SK-N-DZ (cell line): ENCODE results near the gene SSH3.
A peak's percentile ranks its signal among the peaks of the same experiment; 100 is the strongest.

Experiments used
- DNase-seq: peaks from one replicate; pipeline ENCODE4 v3.0.0-alpha.2; 2015; ENCODE audit warnings: low spot score

The SSH3 gene

DNA sequence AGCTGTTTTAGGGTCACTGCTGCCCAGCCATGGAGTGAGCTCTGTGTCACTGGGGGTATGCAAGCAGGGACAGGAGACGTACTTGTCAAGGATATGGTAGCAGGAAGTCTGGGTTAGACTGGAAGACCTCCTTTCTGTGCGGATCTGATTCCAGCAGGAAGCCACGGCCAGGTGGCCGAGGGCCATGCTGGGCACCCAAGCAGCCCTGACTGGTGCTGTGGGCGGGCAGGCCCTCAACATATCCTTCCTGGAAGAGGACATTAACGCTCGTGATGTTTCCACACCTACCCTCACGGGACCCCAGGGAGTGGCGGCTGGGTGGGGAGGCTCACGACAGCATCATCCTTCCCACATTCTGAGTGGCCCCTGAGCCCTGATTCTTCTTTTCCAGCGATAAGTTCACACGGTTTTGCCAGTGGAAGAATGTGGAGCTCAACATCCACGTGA lies 23.0 kb upstream of the SSH3 start:
- no peak for DNase-seq

DNA sequence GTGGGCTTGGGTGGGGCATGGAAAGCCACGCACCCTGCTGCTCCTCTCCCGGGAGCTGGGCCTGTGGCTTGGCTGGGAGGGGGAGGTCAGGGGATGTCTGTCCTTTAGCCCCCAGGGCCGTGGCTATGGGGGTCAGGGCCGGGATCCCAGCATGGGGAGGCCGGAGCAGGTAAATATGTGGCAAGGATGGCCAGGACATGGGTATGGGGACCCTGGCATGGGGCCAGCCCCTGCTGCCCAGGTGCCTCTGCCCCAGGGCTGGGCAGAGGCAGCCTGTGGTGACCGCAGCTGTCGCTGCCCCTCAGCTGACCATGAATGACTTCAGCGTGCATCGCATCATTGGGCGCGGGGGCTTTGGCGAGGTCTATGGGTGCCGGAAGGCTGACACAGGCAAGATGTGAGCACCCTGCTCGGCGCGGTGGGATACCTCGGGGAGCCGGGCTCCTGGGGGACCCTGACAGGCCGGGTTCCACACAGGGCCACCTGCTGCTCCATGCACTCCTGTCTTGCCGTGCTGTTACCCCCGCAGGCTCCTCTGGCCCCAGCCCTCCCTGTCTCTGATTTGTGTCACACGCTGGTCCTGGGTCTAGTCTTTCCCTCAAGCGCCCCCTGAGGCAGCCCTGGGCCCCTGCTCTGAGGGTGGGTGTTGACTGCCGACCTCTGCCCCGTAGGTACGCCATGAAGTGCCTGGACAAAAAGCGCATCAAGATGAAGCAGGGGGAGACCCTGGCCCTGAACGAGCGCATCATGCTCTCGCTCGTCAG lies 22.4 kb upstream of the SSH3 start:
- no peak for DNase-seq

DNA sequence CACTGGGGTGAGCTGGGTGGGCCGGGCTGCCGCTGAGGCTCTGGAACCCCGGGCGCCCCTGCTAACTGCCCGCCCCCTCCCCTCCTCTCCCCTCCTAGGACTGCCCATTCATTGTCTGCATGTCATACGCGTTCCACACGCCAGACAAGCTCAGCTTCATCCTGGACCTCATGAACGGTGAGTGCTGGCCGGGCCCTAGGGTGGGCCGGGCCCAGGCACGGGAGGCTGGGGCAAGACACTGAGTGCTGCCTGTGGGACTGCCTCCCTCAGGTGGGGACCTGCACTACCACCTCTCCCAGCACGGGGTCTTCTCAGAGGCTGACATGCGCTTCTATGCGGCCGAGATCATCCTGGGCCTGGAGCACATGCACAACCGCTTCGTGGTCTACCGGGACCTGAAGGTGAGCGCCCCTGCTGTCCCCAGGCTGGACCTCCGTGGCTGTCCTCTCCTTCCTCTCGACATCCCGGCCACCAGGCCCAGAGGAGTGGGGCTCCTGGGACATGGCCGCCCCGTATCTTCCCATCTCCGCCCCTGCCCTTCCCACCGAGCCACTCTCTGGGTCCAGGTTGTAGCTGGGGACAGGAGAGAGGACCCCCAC lies 21.7 kb upstream of the SSH3 start:
- no peak for DNase-seq

DNA sequence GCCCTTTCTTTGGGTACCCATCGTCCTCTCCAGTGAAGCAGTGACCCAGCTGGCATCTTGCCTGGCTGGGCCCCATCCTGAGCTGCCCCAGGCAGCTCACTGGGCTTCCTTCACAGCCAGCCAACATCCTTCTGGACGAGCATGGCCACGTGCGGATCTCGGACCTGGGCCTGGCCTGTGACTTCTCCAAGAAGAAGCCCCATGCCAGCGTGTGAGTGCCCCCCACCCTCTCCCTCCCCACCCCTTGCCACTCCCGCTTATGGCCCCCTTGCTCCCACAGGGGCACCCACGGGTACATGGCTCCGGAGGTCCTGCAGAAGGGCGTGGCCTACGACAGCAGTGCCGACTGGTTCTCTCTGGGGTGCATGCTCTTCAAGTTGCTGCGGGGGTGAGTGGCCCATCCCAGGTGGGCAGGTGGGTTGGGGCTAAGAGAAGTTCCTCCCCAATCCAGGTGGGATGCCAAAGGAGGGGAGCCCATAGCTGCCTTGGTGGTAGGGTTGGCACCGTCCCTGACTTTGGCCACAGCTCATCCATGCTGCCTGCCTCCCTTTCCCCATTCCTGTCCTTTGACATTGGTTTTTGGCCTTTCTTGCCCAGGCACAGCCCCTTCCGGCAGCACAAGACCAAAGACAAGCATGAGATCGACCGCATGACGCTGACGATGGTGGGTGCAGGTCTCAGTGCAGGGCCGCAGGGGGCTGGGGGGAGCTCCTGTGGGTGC lies 21.0 kb upstream of the SSH3 start:
- no peak for DNase-seq

DNA sequence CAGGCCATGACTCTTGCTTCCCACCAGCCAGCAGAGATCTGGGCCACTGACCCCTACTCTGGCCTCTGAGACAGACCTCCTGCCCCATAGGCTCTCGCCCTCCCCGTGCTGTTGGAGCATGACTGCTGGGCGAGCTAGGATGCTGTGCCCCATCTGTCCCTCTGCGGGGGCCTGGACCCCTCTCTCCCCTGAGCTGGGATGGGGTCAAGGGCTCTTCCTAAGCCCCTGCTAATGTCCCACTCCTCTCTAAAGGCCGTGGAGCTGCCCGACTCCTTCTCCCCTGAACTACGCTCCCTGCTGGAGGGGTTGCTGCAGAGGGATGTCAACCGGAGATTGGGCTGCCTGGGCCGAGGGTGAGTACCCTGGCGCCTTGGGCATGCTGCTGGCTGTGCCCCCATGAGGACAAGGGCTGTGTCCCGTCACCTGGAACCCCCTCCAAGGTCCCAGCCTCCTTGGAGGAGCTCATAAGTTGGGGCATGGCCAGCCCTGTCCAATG lies 20.4 kb upstream of the SSH3 start:
- DNase-seq: no peak

DNA sequence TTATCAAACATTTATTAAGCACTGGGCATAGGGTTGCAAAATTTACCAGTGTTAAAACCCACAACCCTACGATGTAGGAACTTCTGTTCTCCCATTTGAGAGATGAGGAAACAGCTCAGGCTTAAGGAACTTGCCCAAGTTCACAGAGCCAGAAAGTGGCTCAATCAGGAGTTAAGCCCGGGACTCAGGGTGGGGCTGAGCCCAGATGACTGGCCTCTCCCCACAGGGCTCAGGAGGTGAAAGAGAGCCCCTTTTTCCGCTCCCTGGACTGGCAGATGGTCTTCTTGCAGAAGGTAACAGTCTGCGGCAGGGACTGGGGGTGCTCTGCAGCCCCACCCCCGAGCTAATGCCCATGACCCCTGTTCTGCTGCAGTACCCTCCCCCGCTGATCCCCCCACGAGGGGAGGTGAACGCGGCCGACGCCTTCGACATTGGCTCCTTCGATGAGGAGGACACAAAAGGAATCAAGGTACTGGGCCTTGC lies 19.8 kb upstream of the SSH3 start:
- no peak for DNase-seq

DNA sequence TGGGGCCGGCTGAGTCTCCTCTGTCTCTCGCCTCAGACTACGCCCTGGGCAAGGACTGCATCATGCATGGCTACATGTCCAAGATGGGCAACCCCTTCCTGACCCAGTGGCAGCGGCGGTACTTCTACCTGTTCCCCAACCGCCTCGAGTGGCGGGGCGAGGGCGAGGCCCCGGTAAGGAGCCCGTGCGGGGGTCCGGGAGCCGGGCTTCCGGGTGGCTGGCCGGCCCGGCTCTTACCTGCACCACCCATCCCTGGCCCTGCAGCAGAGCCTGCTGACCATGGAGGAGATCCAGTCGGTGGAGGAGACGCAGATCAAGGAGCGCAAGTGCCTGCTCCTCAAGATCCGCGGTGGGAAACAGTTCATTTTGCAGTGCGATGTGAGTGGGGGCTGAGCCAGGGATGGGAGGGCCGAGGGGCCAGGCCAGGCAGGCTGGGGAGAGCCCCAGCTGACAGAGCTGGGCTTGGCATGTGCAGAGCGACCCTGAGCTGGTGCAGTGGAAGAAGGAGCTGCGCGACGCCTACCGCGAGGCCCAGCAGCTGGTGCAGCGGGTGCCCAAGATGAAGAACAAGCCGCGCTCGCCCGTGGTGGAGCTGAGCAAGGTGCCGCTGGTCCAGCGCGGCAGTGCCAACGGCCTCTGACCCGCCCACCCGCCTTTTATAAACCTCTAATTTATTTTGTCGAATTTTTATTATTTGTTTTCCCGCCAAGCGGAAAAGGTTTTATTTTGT lies 18.4 kb upstream of the SSH3 start:
- no peak for DNase-seq

DNA sequence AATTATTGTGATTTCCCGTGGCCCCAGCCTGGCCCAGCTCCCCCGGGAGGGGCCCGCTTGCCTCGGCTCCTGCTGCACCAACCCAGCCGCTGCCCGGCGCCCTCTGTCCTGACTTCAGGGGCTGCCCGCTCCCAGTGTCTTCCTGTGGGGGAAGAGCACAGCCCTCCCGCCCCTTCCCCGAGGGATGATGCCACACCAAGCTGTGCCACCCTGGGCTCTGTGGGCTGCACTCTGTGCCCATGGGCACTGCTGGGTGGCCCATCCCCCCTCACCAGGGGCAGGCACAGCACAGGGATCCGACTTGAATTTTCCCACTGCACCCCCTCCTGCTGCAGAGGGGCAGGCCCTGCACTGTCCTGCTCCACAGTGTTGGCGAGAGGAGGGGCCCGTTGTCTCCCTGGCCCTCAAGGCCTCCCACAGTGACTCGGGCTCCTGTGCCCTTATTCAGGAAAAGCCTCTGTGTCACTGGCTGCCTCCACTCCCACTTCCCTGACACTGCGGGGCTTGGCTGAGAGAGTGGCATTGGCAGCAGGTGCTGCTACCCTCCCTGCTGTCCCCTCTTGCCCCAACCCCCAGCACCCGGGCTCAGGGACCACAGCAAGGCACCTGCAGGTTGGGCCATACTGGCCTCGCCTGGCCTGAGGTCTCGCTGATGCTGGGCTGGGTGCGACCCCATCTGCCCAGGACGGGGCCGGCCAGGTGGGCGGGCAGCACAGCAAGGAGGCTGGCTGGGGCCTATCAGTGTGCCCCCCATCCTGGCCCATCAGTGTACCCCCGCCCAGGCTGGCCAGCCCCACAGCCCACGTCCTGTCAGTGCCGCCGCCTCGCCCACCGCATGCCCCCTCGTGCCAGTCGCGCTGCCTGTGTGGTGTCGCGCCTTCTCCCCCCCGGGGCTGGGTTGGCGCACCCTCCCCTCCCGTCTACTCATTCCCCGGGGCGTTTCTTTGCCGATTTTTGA lies 17.5 kb upstream of the SSH3 start:
- DNase-seq: no peak

DNA sequence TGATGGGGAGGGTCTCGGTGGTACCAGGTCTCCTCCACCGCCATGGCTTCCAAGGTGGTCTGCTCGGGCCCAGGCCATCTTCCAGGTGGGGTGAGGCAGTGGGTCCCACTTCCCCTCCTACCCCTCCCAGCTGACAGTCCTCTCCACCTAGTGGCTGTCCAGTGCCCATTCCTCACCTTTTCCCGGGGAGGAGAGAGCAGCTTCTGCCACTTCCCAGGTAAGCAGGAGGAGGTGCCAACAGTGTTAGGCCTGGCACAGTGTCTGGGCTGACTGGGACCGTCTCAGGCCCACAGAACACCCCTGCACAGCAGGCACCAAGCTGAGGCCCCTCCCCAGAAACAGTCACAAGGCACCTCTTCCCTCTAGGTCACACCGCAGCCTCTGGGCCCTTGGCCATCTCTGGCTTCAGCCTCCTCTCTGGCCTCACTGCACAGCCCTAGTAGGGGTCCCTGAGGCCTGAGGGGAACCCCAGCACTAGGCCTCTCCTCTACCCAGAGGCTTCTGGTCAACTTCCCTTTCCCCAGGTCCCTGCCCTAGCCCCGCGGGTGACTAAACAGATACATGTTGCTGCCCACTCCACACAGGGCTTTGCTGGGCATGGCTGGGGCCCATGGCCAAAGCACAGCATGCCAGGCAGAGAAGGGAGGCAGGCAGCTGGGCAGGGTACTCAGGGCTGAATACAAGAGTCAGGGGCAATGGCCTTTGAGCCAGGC lies 16.6 kb upstream of the SSH3 start:
- DNase-seq: no peak

DNA sequence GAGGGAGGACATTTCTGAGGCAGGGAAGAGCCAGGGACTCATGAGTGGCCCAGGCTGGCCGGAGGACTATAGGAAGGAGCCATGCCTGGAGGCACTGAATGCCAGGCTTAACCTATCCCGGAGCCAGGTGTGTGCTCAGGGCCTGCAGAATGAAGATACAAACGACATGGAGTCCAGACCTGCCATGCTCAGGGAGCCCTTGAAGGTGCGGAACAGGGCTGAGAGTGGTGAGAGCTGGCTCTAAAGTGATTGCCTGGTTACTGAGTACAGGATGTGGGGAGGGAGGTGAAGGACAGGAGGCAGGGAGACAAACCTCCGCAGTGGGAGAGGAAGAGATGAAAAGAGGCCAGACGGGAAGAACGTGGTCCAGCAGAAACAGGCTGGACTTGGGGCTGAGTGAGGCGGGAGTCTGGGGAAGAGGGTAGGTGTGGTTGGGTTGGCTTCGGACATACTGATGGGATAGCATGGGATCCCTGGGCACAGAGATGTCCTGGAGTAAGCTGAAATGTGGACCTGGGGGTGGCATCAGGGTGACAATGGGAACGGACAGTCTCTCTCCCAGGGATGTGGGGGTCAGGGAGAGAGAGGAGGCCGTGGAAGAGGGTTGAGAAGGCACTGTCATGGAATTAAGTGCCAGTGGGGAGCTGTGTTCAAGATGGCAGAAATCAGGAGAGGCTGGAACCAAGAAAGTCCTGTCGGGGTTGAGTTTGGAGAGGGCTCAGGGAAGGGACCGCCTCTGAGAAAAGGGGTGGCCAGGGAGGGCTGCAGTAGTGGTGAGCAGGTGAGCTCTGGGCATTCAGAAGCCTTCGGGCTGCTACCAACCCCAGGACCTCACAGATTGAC lies 15.8 kb upstream of the SSH3 start:
- no peak for DNase-seq

DNA sequence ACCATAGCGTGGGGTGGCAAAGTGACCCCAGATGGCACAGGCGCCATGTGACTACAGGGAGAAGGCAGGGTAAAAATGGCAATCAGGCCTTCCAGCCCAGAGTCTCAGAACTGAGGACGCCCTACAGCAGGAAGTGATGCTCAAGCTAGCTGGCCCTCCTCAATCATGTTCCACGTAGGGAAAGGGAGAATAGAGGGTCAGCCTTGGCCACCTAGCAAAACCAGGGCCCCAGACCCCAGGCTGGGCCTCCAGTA lies 15.2 kb upstream of the SSH3 start:
- no peak for DNase-seq

DNA sequence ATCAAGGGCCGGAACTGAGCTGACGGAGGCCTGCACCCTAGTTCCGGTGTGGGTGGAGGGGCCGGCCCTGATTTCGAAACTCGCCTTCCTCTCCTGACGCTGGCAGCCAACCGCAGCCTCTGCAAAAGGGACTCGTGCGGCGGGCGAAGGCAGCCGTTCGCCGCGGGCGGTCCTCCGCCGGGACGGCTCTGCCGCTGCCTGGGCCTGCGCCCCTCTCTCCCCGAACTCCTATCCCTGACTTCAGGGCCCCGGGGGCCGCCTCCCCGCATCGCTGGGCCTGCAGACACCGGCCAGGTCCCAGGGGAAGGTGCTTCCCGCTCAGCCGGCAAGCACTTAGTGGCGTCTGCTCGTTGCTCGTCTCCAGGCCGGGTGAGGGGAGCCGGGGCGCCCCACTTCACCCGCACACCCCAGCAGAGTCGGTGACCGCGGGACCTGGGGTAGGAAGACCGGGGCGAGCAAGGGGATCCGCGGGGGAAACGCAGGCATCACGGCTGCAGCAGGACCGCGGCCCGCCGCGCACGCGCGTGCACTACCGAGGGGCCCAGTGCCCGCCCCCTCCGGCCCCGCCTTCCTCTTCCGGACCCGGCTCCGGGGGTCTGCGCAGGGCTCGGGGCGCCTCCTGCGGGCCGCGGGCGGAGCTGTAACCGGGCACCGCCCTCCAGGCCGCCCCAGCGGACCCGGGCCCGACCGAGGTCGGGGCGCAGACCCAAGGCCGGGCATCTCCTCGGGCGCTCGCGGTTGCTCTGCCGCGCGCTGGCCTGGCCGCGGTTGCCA lies 14.7 kb upstream of the SSH3 start:
- peak; percentile 85 for DNase-seq

DNA sequence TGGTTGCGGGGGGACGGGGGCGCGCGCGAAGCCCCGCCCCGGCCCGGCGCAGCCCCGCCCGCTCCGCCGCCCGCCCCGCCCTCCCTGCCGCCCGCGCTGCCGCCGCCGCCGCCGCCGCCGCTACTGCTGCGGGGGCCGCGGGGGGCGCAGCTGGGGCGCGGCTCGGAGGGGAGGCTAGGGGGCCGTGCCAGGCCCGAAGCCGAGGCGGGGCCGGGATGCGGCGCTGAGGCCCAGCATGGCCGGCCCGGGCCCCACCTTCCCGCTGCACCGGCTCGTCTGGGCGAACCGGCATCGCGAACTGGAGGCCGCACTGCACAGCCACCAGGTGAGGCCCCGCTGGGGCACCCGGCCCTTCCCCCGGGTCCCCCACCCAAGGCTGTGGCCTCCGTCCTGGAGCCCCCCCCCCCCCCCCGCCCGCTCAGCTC lies 14.1 kb upstream of the SSH3 start, which contains the start of gene ANKRD13D:
Gene ANKRD13D (plus strand): TSS at position 78 of the 425 bp plus-strand sequence. CDS start 158 bp downstream, at position 236.
- DNase-seq: no peak

DNA sequence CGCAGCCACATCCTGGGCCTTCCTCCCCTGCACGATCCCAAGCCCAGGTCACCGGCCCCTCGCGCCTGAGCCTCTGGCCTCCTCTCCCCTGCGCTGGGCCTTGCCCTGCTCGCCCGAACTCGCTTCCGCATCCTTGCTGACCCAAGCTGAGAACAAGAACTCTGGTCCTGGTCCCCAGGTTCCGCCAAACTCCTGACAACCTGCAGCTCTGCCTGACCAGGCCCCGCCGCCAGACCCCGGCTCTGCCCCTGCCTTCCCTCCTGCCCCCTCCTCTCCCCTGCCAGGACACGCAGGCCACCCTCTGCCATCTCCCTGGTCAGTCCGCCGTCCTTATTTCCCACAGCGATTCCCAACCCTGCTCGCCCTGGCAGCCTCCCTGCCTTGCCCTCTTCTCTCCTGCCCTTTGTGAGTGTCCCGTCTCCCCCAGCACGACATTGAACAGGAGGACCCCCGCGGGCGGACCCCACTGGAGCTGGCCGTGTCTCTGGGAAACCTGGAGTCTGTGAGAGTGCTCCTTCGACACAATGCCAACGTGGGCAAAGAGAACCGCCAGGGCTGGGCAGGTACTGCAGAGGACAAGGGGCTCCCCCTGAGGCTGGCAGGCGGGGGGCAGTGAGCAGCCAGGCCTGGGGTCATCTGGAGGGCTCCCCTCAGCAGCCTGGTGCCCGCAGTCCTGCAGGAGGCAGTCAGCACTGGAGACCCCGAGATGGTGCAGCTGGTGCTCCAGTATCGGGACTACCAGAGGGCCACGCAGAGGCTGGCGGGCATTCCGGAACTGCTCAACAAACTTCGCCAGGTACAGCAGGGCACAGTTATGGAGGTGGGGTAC lies 13.5 kb upstream of the SSH3 start:
- no peak for DNase-seq

DNA sequence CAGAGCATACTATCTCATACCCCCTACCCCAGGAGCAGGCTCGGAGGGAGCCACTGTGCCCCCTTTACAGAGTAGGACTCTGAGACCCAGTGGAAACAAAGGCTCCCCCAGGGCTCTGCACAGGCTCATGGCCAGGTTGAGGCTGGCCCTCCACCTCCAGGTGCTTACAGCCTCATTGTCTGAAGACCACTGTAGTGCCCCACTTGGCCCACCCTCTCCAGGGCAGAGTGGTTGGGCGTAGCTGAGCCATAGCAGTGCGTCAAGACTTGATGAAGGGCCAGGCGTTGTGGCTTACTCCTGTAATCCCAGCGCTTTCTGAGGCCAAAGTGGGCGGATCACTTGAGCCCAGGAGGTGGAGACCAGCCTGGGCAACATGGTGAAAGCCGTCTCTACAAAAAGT lies 12.5 kb upstream of the SSH3 start:
- no peak for DNase-seq

DNA sequence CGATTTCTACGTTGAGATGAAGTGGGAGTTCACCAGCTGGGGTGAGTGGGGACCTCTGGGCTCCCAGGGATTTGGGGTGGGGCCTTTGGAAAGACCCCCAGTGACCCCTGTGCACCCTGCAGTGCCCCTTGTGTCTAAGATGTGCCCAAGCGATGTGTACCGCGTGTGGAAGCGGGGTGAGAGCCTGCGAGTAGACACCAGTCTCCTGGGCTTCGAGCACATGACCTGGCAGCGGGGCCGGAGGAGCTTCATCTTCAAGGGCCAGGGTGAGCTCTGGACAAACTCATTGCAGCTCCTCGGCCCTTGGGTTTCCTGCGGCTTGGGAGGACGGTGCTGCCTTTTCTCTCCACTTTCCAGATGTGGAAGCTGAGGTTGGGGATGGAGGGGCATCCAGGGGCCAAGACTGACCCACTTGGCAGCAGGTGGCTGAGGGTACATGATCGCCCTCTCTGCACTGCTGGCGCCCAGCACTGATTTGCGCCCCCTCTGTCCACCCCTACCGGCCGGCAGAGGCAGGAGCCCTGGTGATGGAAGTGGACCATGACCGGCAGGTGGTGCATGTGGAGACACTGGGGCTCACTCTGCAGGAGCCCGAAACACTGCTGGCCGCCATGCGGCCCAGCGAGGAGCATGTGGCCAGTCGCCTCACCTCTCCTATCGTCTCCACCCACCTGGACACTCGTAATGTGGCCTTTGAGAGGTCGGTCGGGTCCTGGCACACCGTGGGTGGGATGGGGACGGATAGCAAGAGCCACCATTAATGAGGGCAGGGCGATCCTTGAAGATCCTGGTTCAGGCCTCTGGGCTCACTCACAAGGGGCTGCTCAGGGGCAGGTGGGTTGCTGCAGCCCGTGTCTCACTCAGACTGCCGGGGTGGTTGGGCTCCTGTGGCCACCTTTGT lies 11.6 kb upstream of the SSH3 start:
- DNase-seq: no peak
